ENCODE measurements around the gene VENTX.

GRCh38 chr10:133282846-133283390, 45.3 kb downstream of the VENTX start:
- no peak for TF ChIP-seq CTCF (IDR thresholded peaks at IDR 0.05)
- TF ChIP-seq POLR2A (IDR thresholded peaks at IDR 0.05): no peak
- TF ChIP-seq EP300 (IDR thresholded peaks at IDR 0.05): no peak
- TF ChIP-seq POLR2AphosphoS5 (IDR thresholded peaks at IDR 0.05): no peak

Measured in suprapubic skin (tissue), 4 donors.